AG04450 (cell line): ENCODE measurements around the gene ZBTB40. TPM values are rescaled to one million over a fixed set of nuclear protein-coding genes. Genes with fewer than 3 reads are reported as not detected.

Source experiments
- CTCF ChIA-PET: fragments of 300-600, 350-600 bp; formaldehyde crosslinking; extraction: SDS; loops from one replicate; lab custom pipeline; 2022; ENCODE audit warnings: antibody characterized with exemption, inconsistent platforms; lab: Charles Lee
- POLR2A ChIA-PET: fragments of 350-600 bp; formaldehyde crosslinking; extraction: SDS; loops from one replicate; lab custom pipeline; 2021; ENCODE audit warnings: antibody characterized with exemption, inconsistent platforms; lab: Yijun Ruan, JAX
- DNase-seq: peaks from one replicate; pipeline ENCODE4 v3.0.0-alpha.2; 2011; ENCODE audit warnings: low read depth, low spot score
- H3K27ac ChIP-seq: one replicate; pipeline ENCODE4 v1.5.1; 2012; ENCODE audit warnings: low read depth, low read length, control low read depth
- H3K27me3 ChIP-seq: one replicate; pipeline ENCODE4 v1.6.0; 2012; ENCODE audit warnings: low read length; ENCODE audit not compliant: control insufficient read depth, insufficient read depth
- H3K4me3 ChIP-seq: 2 replicates; pipeline ENCODE4 v1.5.1; 2011; ENCODE audit warnings: mild to moderate bottlenecking, low read depth, low read length, control low read depth
- H3K9me3 ChIP-seq: 2 replicates; pipeline ENCODE4 v1.5.1; 2012; ENCODE audit warnings: low read length; ENCODE audit not compliant: control insufficient read depth, insufficient read depth
- CTCF ChIP-seq: IDR thresholded peaks from 2 replicates; pipeline ENCODE4 v1.5.1; 2011; ENCODE audit warnings: low read depth, low read length, control low read depth, inconsistent platforms
- polyA plus RNA-seq: library from polyadenylated mRNA; depleted of rRNA; stranded (reverse); fragments of >200 nt; gene quantifications from 2 replicates; pipeline ENCODE4 v1.2.3, GENCODE V29; 2011

Gene ZBTB40
- polyA plus RNA-seq, 1 experiment: 5.9 TPM

- CTCF ChIA-PET: interaction anchor here (1.9 kb wide), 1 partner anchor 113 kb away, joined by 12 read pairs; no protein-coding TSS in a partner anchor
- Histone ChIP-seq H3K4me3 (no peak overlapping the region), H3K27ac (no peak overlapping the region), H3K27me3 (no peaks in the 10 kb centered on the region), H3K9me3 (no peaks in the 10 kb centered on the region)
- POLR2A ChIA-PET: no interaction called here
- no peak for DNase-seq
- TF ChIP-seq CTCF: no peak
Observed at GRCh38 chr1:22526677-22527076, 75.0 kb downstream of the ZBTB40 start.

GRCh38 chr1:22527122-22527521 is 75.5 kb downstream of the ZBTB40 start:
- H3K9me3 ChIP-seq: no peaks in the 10 kb centered on the region
- H3K4me3 ChIP-seq: no peak overlapping the region
- TF ChIP-seq CTCF: no peak
- no peak for DNase-seq
- POLR2A ChIA-PET: no interaction called here
- H3K27me3 ChIP-seq: no peaks in the 10 kb centered on the region
- H3K27ac ChIP-seq: no peak overlapping the region
- CTCF ChIA-PET: interaction anchor here (1.2 to 1.9 kb wide), 3 partner anchors 39 to 115 kb away, joined by 3 to 12 read pairs (median 9); no protein-coding TSS in a partner anchor

DNA sequence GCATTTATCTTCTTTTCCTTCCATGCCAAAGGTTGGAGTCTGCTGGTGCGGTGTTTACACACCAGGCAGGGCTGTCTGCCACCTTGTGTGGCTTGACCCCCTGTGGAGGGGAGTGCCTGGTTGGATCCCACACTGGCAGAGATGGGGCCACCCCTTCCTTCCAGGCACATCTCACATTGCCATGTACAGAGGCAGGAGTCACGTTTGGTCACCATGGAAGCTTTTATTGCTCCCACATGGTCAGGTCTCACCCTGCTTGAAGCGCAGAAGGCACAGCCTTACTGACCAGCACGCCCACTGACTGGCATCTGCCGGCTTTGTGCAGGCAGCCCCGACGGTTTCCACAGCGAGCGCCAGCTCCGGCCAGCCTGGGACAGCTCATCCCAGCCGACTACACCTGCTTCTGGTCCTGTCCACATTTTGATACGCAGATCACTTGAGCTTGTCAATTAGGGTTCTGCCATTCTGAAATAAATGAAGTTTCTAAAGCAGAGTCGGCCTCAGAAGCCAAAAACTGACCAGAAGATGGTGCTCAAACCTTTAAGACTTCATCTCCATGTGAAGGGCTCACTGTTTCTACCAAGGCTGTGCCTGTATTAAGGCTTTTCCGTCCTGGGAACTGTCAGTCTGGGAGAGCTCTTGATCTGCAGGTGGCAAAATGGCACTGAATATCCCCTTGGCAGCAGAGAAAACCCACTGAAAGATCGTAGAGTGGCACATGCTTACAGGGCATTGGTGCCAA is 76.1 kb downstream of the ZBTB40 start:
- H3K27ac ChIP-seq: no peak overlapping the region
- DNase-seq: no peak
- H3K4me3 ChIP-seq: no peak overlapping the region
- no peaks in the 10 kb centered on the region for H3K9me3 ChIP-seq
- POLR2A ChIA-PET: no interaction called here
- CTCF ChIA-PET: interaction anchor here (1.2 to 1.9 kb wide), 3 partner anchors 39 to 114 kb away, joined by 3 to 12 read pairs (median 9); no protein-coding TSS in a partner anchor
- TF ChIP-seq CTCF: peak; percentile 14; the same call in 1 of the 2 replicates
- H3K27me3 ChIP-seq: no peaks in the 10 kb centered on the region

DNA sequence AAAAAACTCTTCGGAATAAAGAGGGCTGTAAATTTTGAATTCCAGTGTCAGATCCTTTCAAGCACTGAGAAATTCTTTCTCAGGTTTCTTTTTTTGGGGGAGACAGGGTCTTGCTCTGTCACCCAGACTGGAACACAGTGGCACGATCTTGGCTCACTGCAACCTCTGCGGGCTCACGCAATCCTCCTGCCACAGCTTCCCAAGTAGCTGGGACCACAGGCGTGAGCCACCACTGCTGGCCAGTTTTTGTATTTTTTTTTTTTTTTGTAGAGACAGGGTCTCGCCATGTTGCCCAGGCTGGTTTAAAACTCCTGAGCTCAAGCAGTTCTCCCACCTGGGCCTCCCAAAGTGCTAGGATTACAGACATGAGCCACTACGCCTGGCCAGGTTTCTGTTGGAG is 76.8 kb downstream of the ZBTB40 start:
- no peak for DNase-seq
- Histone ChIP-seq H3K27ac (no peak overlapping the region), H3K4me3 (no peak overlapping the region), H3K9me3 (no peaks in the 10 kb centered on the region), H3K27me3 (no peaks in the 10 kb centered on the region)
- CTCF ChIA-PET: interaction anchor here (0.6 to 1.9 kb wide), 4 partner anchors 17 to 114 kb away, joined by 3 to 12 read pairs (median 6); no protein-coding TSS in a partner anchor
- POLR2A ChIA-PET: no interaction called here
- no peak for TF ChIP-seq CTCF
